CD14-positive monocyte (primary cell): ENCODE measurements around the gene SYNE1. TPM values are rescaled to one million over a fixed set of nuclear protein-coding genes. Genes with fewer than 3 reads are reported as not detected.

Source experiments
- DNase-seq, 3 donors: peaks; one replicate each; pipeline ENCODE4 v3.0.0-alpha.2; 2011 to 2022
- H2AFZ ChIP-seq: 2 replicates; pipeline ENCODE4 v1.6.0; 2012; ENCODE audit warnings: mild to moderate bottlenecking, low read depth, low read length, inconsistent platforms; ENCODE audit not compliant: insufficient read depth, poor library complexity, severe bottlenecking
- H3K27ac ChIP-seq, 2 donors: 1 replicate in 1 of 2; 2 replicates in 1 of 2; pipeline ENCODE4 v1.5.1; 2012 to 2013; ENCODE audit warnings: low read length in 2 of 2, control low read depth in 1 of 2, inconsistent platforms in 1 of 2, low read depth in 1 of 2, mild to moderate bottlenecking in 1 of 2
- H3K27me3 ChIP-seq, 2 donors: one replicate each; pipeline versions ENCODE4 v1.6.0 to v1.6.1; 2011 to 2013; ENCODE audit warnings: low read length in 2 of 2; ENCODE audit not compliant: control insufficient read depth in 2 of 2, insufficient read depth in 2 of 2
- H3K36me3 ChIP-seq, 2 donors: replicated peaks in 1 of 2; 1 replicate in 1 of 2; 2 replicates in 1 of 2; pipeline versions ENCODE4 v1.5.1 to v1.6.1; 2012 to 2013; ENCODE audit warnings: low read length in 2 of 2, control low read depth in 1 of 2, inconsistent platforms in 1 of 2, mild to moderate bottlenecking in 1 of 2; ENCODE audit not compliant: insufficient read depth in 2 of 2, control insufficient read depth in 1 of 2
- H3K4me1 ChIP-seq, 2 donors: 1 replicate in 1 of 2; 2 replicates in 1 of 2; pipeline versions ENCODE4 v1.5.1 to v1.6.1; 2012 to 2013; ENCODE audit warnings: low read length in 2 of 2, control low read depth in 1 of 2, inconsistent platforms in 1 of 2, mild to moderate bottlenecking in 1 of 2, moderate library complexity in 1 of 2; ENCODE audit not compliant: insufficient read depth in 2 of 2, control insufficient read depth in 1 of 2
- H3K4me2 ChIP-seq: replicated peaks from 2 replicates; pipeline ENCODE3; 2012; ENCODE audit warnings: low read length, moderate library complexity, mild to moderate bottlenecking; ENCODE audit not compliant: poor library complexity, severe bottlenecking; ENCODE audit errors: extremely low read depth
- H3K4me3 ChIP-seq, 3 experiments: fragments of 200-600 bp in 1 of 3; sonication (generic) in 1 of 3; replicated peaks in 1 of 3; 1 replicate in 2 of 3; 2 replicates in 1 of 3; pipeline ENCODE4 v1.5.1; 2011 to 2013; ENCODE audit warnings: low read length in 3 of 3, mild to moderate bottlenecking in 3 of 3, control low read depth in 2 of 3, low read depth in 2 of 3, inconsistent platforms in 1 of 3, moderate library complexity in 1 of 3
- H3K79me2 ChIP-seq: 2 replicates; pipeline ENCODE4 v1.6.0; 2012; ENCODE audit warnings: mild to moderate bottlenecking, control low read depth, inconsistent platforms, low read length, moderate library complexity; ENCODE audit not compliant: insufficient read depth
- H3K9ac ChIP-seq: 2 replicates; pipeline ENCODE4 v1.6.0; 2017; ENCODE audit warnings: low read length, mild to moderate bottlenecking; ENCODE audit not compliant: insufficient read depth, poor library complexity, severe bottlenecking
- H3K9me3 ChIP-seq, 2 donors: replicated peaks in 1 of 2; 1 replicate in 1 of 2; 2 replicates in 1 of 2; pipeline versions ENCODE4 v1.5.1 to v1.6.1; 2012 to 2013; ENCODE audit warnings: low read length in 2 of 2, control low read depth in 1 of 2; ENCODE audit not compliant: control insufficient read depth in 1 of 2, insufficient read depth in 1 of 2
- H4K20me1 ChIP-seq: 2 replicates; pipeline ENCODE4 v1.6.0; 2012; ENCODE audit warnings: mild to moderate bottlenecking, low read length, control low read depth, moderate library complexity; ENCODE audit not compliant: insufficient read depth
- H3K27ac Mint-ChIP-seq, 7 donors: one replicate each; pipeline ENCODE4 v1.8.0; 2020; ENCODE audit warnings: mild to moderate bottlenecking in 7 of 7, mixed read lengths in 7 of 7, moderate library complexity in 6 of 7, inconsistent platforms in 2 of 7
- H3K27me3 Mint-ChIP-seq, 3 donors: one replicate each; pipeline ENCODE4 v1.8.0; 2021 to 2022; ENCODE audit warnings: low read depth in 3 of 3, mild to moderate bottlenecking in 3 of 3, mixed read lengths in 3 of 3, moderate library complexity in 3 of 3, inconsistent platforms in 1 of 3
- H3K36me3 Mint-ChIP-seq, 2 donors: one replicate each; pipeline ENCODE4 v1.8.0; 2020; ENCODE audit warnings: mixed read lengths in 2 of 2, inconsistent platforms in 1 of 2, mild to moderate bottlenecking in 1 of 2
- H3K4me1 Mint-ChIP-seq: one replicate; pipeline ENCODE4 v1.8.0; 2020; ENCODE audit warnings: mild to moderate bottlenecking, mixed read lengths
- H3K4me3 Mint-ChIP-seq, 2 donors: one replicate each; pipeline ENCODE4 v1.8.0; 2020; ENCODE audit warnings: mild to moderate bottlenecking in 2 of 2, mixed read lengths in 2 of 2, moderate library complexity in 1 of 2
- H3K9me3 Mint-ChIP-seq, 7 donors: one replicate each; pipeline ENCODE4 v1.8.0; 2020 to 2022; ENCODE audit warnings: mixed read lengths in 7 of 7, mild to moderate bottlenecking in 6 of 7, moderate library complexity in 6 of 7, inconsistent platforms in 2 of 7
- WGBS: methylation state at CpG from one replicate; pipeline ENCODE4 v1.1.5; 2013; ENCODE audit warnings: missing lambda C conversion rate; ENCODE audit not compliant: insufficient coverage; 5-methylcytosine and 5-hydroxymethylcytosine counted together
- intact Hi-C, 2 donors: fragments of 100-400 bp; cut with micrococcal nuclease; formaldehyde crosslinking; loops; one replicate each; pipeline versions ENCODE4 v1.15.0 to v1.15.1; 2023
- polyA plus RNA-seq, 3 donors: library from polyadenylated mRNA; depleted of rRNA in 1 of 3; unstranded in 2 of 3; stranded (reverse) in 1 of 3; fragments of 300-500 nt in 2 of 3; fragments of >200 nt in 1 of 3; fragmentation: Illumina TruSeq in 2 of 3; gene quantifications; 1 replicate in 2 of 3; 2 replicates in 1 of 3; pipeline ENCODE4 v1.2.3, GENCODE V29; 2012 to 2021
- TF ChIP-seq, protein P1 (sequence below): fragments of 200-600 bp; IDR thresholded peaks from one replicate; pipeline ENCODE4 v1.8.0; 2022; ENCODE audit warnings: antibody characterized with exemption, mild to moderate bottlenecking

SYNE1 gene
- polyA plus RNA-seq, 3 donors, result 3.7 to 24.5 (median 8.1) TPM

DNA sequence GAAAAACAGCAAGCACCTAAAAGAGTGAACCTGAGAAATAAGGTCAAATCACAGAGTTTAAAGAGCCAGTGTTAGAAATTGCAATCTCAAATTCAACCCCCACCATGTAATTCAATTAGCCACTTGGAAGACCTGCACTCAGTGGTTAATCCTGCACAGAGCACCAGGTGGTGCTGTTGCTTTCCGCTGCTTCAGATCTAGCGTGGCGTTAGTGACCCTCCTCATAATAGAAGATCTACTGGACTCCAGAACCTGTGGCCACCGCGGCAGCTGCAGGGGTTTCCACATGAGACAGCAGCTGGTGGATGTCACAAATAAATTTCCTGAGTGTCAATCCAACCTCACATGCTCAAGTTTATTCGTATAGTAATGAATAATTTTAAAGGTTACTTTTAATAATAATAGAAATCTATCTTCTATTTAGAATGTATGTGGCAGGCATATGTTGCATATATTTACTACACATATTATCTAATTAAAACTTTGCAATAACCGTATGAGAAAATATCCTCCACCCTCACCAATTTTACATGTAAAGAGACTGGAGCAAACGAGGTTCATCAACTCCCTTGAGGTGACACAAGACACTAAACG is 84.4 kb downstream of the SYNE1 start:
- Histone ChIP-seq H3K36me3 (no peaks in the 10 kb centered on the region), H2AFZ (no peak overlapping the region), H3K27me3 (no peaks in the 10 kb centered on the region), H4K20me1 (no peaks in the 10 kb centered on the region), H3K79me2 (no peaks in the 10 kb centered on the region), H3K9ac (no peak overlapping the region), H3K4me3 (no peak overlapping the region), H3K9me3 (peaks cover 6% of the 10 kb centered on the region in 2 donors), H3K4me2 (no peak overlapping the region), H3K4me1 (peaks cover 11% of the 10 kb centered on the region in 2 donors), H3K27ac (no peak overlapping the region)
- TF ChIP-seq, protein P1, sequence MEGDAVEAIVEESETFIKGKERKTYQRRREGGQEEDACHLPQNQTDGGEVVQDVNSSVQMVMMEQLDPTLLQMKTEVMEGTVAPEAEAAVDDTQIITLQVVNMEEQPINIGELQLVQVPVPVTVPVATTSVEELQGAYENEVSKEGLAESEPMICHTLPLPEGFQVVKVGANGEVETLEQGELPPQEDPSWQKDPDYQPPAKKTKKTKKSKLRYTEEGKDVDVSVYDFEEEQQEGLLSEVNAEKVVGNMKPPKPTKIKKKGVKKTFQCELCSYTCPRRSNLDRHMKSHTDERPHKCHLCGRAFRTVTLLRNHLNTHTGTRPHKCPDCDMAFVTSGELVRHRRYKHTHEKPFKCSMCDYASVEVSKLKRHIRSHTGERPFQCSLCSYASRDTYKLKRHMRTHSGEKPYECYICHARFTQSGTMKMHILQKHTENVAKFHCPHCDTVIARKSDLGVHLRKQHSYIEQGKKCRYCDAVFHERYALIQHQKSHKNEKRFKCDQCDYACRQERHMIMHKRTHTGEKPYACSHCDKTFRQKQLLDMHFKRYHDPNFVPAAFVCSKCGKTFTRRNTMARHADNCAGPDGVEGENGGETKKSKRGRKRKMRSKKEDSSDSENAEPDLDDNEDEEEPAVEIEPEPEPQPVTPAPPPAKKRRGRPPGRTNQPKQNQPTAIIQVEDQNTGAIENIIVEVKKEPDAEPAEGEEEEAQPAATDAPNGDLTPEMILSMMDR, result peak; percentile 92
- Mint-ChIP-seq H3K27me3 (peaks cover 0 to 1% (median 0%) of the 10 kb centered on the region in 3 donors), H3K4me1 (peaks cover 10% of the 10 kb centered on the region), H3K9me3 (peaks cover 8 to 14% (median 10%) of the 10 kb centered on the region in 7 donors), H3K36me3 (peaks cover 6% of the 10 kb centered on the region in 2 donors), H3K27ac (no peak overlapping the region), H3K4me3 (no peak overlapping the region)
- intact Hi-C loops, result loop anchor here in 1 of 2 donors (10.0 kb wide), 2 partner anchors 82 to 402 kb away; partner anchors contain the start of gene SYNE1
- WGBS, result 57% methylated on average over 5 of the region's 9 CpGs
- DNase-seq, result peak; percentile 47 to 65 (median 61)

DNA sequence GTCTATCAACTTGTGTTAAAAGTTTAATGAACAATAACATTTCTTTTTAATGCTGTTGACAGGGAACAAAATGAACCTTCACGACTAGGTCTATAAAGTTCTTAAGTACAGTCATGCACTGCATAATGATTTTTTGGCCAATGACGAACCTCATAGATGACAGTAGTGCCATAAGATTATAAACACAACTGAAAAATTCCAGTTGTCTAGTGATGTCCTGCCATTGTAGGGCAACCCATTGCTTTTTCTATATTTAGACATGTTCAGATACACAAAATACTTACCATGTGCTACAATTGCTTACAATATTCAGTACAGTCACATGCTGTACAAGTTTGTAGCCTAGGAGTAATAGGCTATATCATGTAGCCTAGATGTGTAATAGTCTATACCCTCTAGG is 93.6 kb downstream of the SYNE1 start:
- DNase-seq, result no peak
- TF ChIP-seq, protein P1, result no peak
- H3K36me3 Mint-ChIP-seq, result peaks cover 1 to 3% of the 10 kb centered on the region in 2 donors
- no peak overlapping the region for H3K4me2 ChIP-seq
- 100% methylated on average over 1 of the region's 2 CpGs for WGBS
- peaks cover 0 to 4% (median 0%) of the 10 kb centered on the region in 7 donors for H3K9me3 Mint-ChIP-seq
- H3K9me3 ChIP-seq, result no peaks in the 10 kb centered on the region
- no peaks in the 10 kb centered on the region for H3K4me1 ChIP-seq
- H3K27ac ChIP-seq, result no peak overlapping the region
- intact Hi-C loops, result no loop called here
- peaks cover 0 to 2% (median 0%) of the 10 kb centered on the region in 3 donors for H3K27me3 Mint-ChIP-seq
- H3K4me3 ChIP-seq, result no peak overlapping the region
- no peaks in the 10 kb centered on the region for H3K27me3 ChIP-seq
- H3K27ac Mint-ChIP-seq, result no peak overlapping the region
- no peaks in the 10 kb centered on the region for H3K79me2 ChIP-seq
- H2AFZ ChIP-seq, result no peak overlapping the region
- H4K20me1 ChIP-seq, result no peaks in the 10 kb centered on the region
- no peak overlapping the region for H3K4me3 Mint-ChIP-seq
- H3K9ac ChIP-seq, result no peak overlapping the region
- H3K36me3 ChIP-seq, result no peaks in the 10 kb centered on the region
- no peaks in the 10 kb centered on the region for H3K4me1 Mint-ChIP-seq
